HCT116 (cell line): ENCODE measurements around the gene FIP1L1. TPM values are rescaled to one million over a fixed set of nuclear protein-coding genes. Genes with fewer than 3 reads are reported as not detected.

Source experiments
- ATAC-seq: fragments of 200-7000 bp; cut with Tn5 transposase; 2 replicates; pipeline ENCODE4 v1.9.1; 2020; ENCODE audit warnings: mild to moderate bottlenecking, moderate library complexity
- BruUV-seq: library from RNA; stranded (reverse); fragments of 400-500 nt; replicated peaks from 2 replicates; lab custom pipeline; 2021; lab: Mats Ljungman, UMichigan
- CTCF ChIA-PET: fragments of 300-600 bp; sonication (Branson Sonifier 250); formaldehyde crosslinking; loops from one replicate; lab custom pipeline; 2021; ENCODE audit warnings: antibody characterized with exemption; lab: Charles Lee
- POLR2A ChIA-PET: fragments of 300-600, 350-600 bp; sonication (Branson Sonifier 250); formaldehyde crosslinking; loops from one replicate; lab custom pipeline; 2021; ENCODE audit warnings: antibody characterized with exemption; lab: Charles Lee
- RAD21 ChIA-PET, 2 experiments: fragments of 300-600 bp; sonication (Branson Sonifier 250); formaldehyde crosslinking; loops; one replicate each; lab custom pipeline; 2023; ENCODE audit warnings: low total read pairs in 2 of 2; ENCODE audit not compliant: uncharacterized antibody in 2 of 2, unreplicated experiment in 2 of 2, low non-redundant PET in 1 of 2; lab: Charles Lee
- DNase-seq: peaks from one replicate; pipeline ENCODE4 v3.0.0-alpha.2; 2010; ENCODE audit warnings: low read depth, low spot score
- H2AFZ ChIP-seq: fragments of 200-600 bp; shearing (Covaris generic), sonication (generic); 2 replicates; pipeline ENCODE4 v1.6.1; 2017; ENCODE audit warnings: low read depth, mixed run types, mixed read lengths, antibody characterized with exemption, low read length; ENCODE audit not compliant: poor library complexity, severe bottlenecking
- H3K27ac ChIP-seq: 2 replicates; pipeline ENCODE4 v1.5.1; 2012; ENCODE audit warnings: low read depth, low read length
- H3K27me3 ChIP-seq: fragments of 200-600 bp; sonication (generic); 2 replicates; pipeline ENCODE4 v1.6.1; 2016; ENCODE audit warnings: mixed run types, low read length, mixed read lengths; ENCODE audit not compliant: insufficient read depth
- H3K36me3 ChIP-seq, 2 experiments: fragments of 200-500 bp in 1 of 2; fragments of 200-600 bp in 1 of 2; sonication (Bioruptor generic) in 1 of 2; sonication (generic) in 1 of 2; 2 replicates each; pipeline versions ENCODE4 v1.5.1 to v1.6.1; 2014 to 2016; ENCODE audit warnings: low read length in 2 of 2, inconsistent platforms in 1 of 2, mixed read lengths in 1 of 2, mixed run types in 1 of 2; ENCODE audit not compliant: insufficient read depth in 2 of 2, control insufficient read depth in 1 of 2
- H3K4me1 ChIP-seq, 2 experiments: fragments of 200-600 bp in 1 of 2; sonication (generic) in 1 of 2; 2 replicates each; pipeline versions ENCODE4 v1.5.1 to v1.6.1; 2012 to 2017; ENCODE audit warnings: low read length in 2 of 2, inconsistent platforms in 1 of 2, mild to moderate bottlenecking in 1 of 2, mixed read lengths in 1 of 2, mixed run types in 1 of 2, moderate library complexity in 1 of 2; ENCODE audit not compliant: insufficient read depth in 2 of 2, control insufficient read depth in 1 of 2
- H3K4me2 ChIP-seq: fragments of 200-600 bp; sonication (generic); 2 replicates; pipeline ENCODE4 v1.6.1; 2017; ENCODE audit warnings: mixed run types, low read length, mixed read lengths
- H3K4me3 ChIP-seq, 2 experiments: fragments of 200-600 bp in 1 of 2; sonication (generic) in 1 of 2; replicated peaks in 1 of 2; 2 replicates each; pipeline ENCODE4 v1.5.1; 2011 to 2016; ENCODE audit warnings: low read length in 2 of 2, control low read depth in 1 of 2, low read depth in 1 of 2, mild to moderate bottlenecking in 1 of 2, mixed read lengths in 1 of 2, mixed run types in 1 of 2
- H3K79me2 ChIP-seq: fragments of 200-600 bp; sonication (generic); 2 replicates; pipeline ENCODE4 v1.6.1; 2017; ENCODE audit warnings: mild to moderate bottlenecking, mixed run types, low read length, moderate library complexity, mixed read lengths; ENCODE audit not compliant: insufficient read depth
- H3K9ac ChIP-seq: fragments of 200-600 bp; sonication (generic); 2 replicates; pipeline ENCODE4 v1.6.1; 2016; ENCODE audit warnings: low read length, mixed read lengths
- H3K9me2 ChIP-seq: fragments of 200-600 bp; sonication (generic), shearing (Covaris generic); 2 replicates; pipeline ENCODE4 v1.6.1; 2017; ENCODE audit warnings: mixed run types, mild to moderate bottlenecking, moderate library complexity; ENCODE audit not compliant: insufficient read depth
- H3K9me3 ChIP-seq, 2 experiments: fragments of 200-500 bp in 1 of 2; fragments of 200-600 bp in 1 of 2; sonication (Bioruptor generic) in 1 of 2; sonication (generic) in 1 of 2; 2 replicates each; pipeline ENCODE4 v1.6.1; 2014 to 2017; ENCODE audit warnings: low read length in 2 of 2, mixed read lengths in 2 of 2, inconsistent platforms in 1 of 2, low read depth in 1 of 2, mild to moderate bottlenecking in 1 of 2, mixed run types in 1 of 2, moderate library complexity in 1 of 2; ENCODE audit not compliant: control insufficient read depth in 1 of 2, insufficient read depth in 1 of 2
- H4K20me1 ChIP-seq: fragments of 200-600 bp; sonication (generic), shearing (Covaris generic); 2 replicates; pipeline ENCODE4 v1.6.1; 2017; ENCODE audit warnings: mixed run types, mild to moderate bottlenecking, moderate library complexity; ENCODE audit not compliant: insufficient read depth
- CBX3 ChIP-seq: IDR thresholded peaks from 2 replicates; pipeline ENCODE4 v1.6.1; 2012; ENCODE audit warnings: low read depth
- CEBPB ChIP-seq: IDR thresholded peaks from 2 replicates; pipeline ENCODE4 v1.6.1; 2012; ENCODE audit warnings: low read depth
- EGR1 ChIP-seq: IDR thresholded peaks from 2 replicates; pipeline ENCODE4 v1.6.1; 2012; ENCODE audit warnings: low read depth
- EZH2phosphoT487 ChIP-seq: fragments of 200-600 bp; IDR thresholded peaks from 2 replicates; pipeline ENCODE4 v1.6.1; 2018; ENCODE audit warnings: antibody characterized with exemption, borderline replicate concordance
- FOSL1 ChIP-seq: IDR thresholded peaks from 2 replicates; pipeline ENCODE4 v1.6.1; 2012; ENCODE audit warnings: low read depth
- JUND ChIP-seq: IDR thresholded peaks from 2 replicates; pipeline ENCODE4 v1.6.1; 2012
- MAX ChIP-seq: IDR thresholded peaks from 2 replicates; pipeline ENCODE4 v1.6.1; 2012
- POLR2A ChIP-seq: IDR thresholded peaks from 2 replicates; pipeline ENCODE4 v1.7.0; 2011; ENCODE audit warnings: borderline replicate concordance; ENCODE audit not compliant: insufficient read depth, insufficient read length; ENCODE audit errors: extremely low read depth
- POLR2AphosphoS5 ChIP-seq: IDR thresholded peaks from 2 replicates; pipeline ENCODE4 v1.6.1; 2011; ENCODE audit warnings: mild to moderate bottlenecking, low read depth, low read length, moderate library complexity
- RAD21 ChIP-seq: IDR thresholded peaks from 2 replicates; pipeline ENCODE4 v1.6.1; 2012; ENCODE audit warnings: low read depth, mild to moderate bottlenecking
- SIN3A ChIP-seq: IDR thresholded peaks from 2 replicates; pipeline ENCODE4 v1.6.1; 2012; ENCODE audit warnings: low read depth
- SP1 ChIP-seq: IDR thresholded peaks from 2 replicates; pipeline ENCODE4 v1.6.1; 2012; ENCODE audit warnings: low read depth
- SRF ChIP-seq: IDR thresholded peaks from 2 replicates; pipeline ENCODE4 v1.6.1; 2012; ENCODE audit warnings: low read depth
- TCF7L2 ChIP-seq: IDR thresholded peaks from 2 replicates; pipeline ENCODE4 v1.7.0; 2011; ENCODE audit warnings: borderline replicate concordance, inconsistent platforms; ENCODE audit not compliant: insufficient read depth, insufficient read length; ENCODE audit errors: extremely low read depth
- YY1 ChIP-seq: IDR thresholded peaks from 2 replicates; pipeline ENCODE4 v1.6.1; 2011; ENCODE audit warnings: low read length, low read depth, moderate library complexity, mild to moderate bottlenecking; ENCODE audit not compliant: insufficient replicate concordance; ENCODE audit errors: extremely low read depth
- intact Hi-C: fragments of 100-400 bp; cut with micrococcal nuclease; formaldehyde crosslinking; loops from 2 replicates; pipeline ENCODE4 v1.10.0; 2022
- total RNA-seq: library from RNA; stranded (reverse); gene quantifications from one replicate; pipeline ENCODE4 v1.2.1, GENCODE V29; 2021; ENCODE audit not compliant: unreplicated experiment
- TF ChIP-seq, protein P1 (sequence below): IDR thresholded peaks from 2 replicates; pipeline ENCODE4 v1.6.1; 2012
- TF ChIP-seq, protein P2 (sequence below): IDR thresholded peaks from 2 replicates; pipeline ENCODE4 v1.6.1; 2012; ENCODE audit warnings: low read depth

FIP1L1 gene
- total RNA-seq, 1 experiment from 2014 or later, result 63.6 TPM

DNA sequence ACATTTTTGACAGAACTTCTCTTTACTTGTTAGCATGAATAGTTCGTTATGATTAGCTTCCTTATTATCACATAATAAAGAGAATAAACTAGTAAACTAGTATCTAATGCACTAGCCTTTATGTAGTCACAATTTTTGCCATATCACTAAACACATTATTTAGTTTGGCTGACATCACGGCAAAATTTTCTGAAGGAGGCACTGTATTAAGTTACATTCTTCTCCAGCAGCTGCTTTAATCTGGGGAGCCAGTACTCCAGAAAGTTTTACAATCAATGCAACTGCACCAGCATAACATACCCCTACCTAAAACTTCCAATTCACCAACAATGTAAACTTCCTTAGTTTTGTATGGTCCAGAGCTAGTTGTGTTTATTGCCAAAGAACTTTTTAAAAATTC, 87.8 kb downstream of the FIP1L1 start:
- no peaks in the 10 kb centered on the region for H3K9me3 ChIP-seq
- no peaks in the 10 kb centered on the region for H3K79me2 ChIP-seq
- H3K9me2 ChIP-seq, result no peaks in the 10 kb centered on the region
- DNase-seq, result no peak
- H3K4me1 ChIP-seq, result no peaks in the 10 kb centered on the region
- H2AFZ ChIP-seq, result no peak overlapping the region
- ATAC-seq, result no peak
- no peak overlapping the region for H3K4me3 ChIP-seq
- H3K36me3 ChIP-seq, result 0 out of 4 replicates have a peak, but pooled peaks cover 5 to 6% of the 10 kb centered on the region in 2 experiments
- ChIA-PET POLR2A (no interaction called here), CTCF (no interaction called here), RAD21 (no interaction called here)
- no peak overlapping the region for H3K27ac ChIP-seq
- no peaks in the 10 kb centered on the region for H4K20me1 ChIP-seq
- no TSS peak for BruUV-seq
- H3K27me3 ChIP-seq, result no peaks in the 10 kb centered on the region
- no peak overlapping the region for H3K4me2 ChIP-seq
- H3K9ac ChIP-seq, result no peak overlapping the region
- TF ChIP-seq RAD21 (no peak), CBX3 (no peak), POLR2A (no peak), FOSL1 (no peak), CEBPB (no peak), YY1 (no peak)
- TF ChIP-seq, protein P1, sequence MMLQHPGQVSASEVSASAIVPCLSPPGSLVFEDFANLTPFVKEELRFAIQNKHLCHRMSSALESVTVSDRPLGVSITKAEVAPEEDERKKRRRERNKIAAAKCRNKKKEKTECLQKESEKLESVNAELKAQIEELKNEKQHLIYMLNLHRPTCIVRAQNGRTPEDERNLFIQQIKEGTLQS, result no peak
- intact Hi-C loops, result no loop called here

DNA sequence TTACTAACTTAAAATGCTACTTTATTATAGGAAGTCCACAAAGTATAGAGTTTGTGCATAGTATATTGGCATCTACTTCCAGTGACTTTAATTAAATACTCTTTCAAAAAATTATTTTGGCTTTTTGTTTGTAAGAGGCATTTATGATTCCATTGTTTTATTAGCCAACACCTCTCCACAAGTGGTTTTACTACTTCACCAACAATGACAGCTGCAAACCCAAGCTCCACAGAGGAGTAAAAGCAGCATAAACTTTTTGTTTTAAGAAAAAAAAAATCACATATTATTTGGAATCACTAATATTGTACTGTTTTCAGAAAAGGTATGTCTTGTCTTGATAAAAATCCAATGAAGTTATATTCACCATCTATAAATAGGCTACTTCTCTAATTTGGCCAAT, 88.5 kb downstream of the FIP1L1 start:
- 0 out of 4 replicates have a peak, but pooled peaks cover 4 to 5% of the 10 kb centered on the region in 2 experiments for H3K36me3 ChIP-seq
- CTCF ChIA-PET, result no interaction called here
- BruUV-seq, result no TSS peak
- DNase-seq (no peak), ATAC-seq (no peak)
- H3K79me2 ChIP-seq, result no peaks in the 10 kb centered on the region
- no peaks in the 10 kb centered on the region for H3K27me3 ChIP-seq
- H3K27ac ChIP-seq, result no peak overlapping the region
- H2AFZ ChIP-seq, result no peak overlapping the region
- intact Hi-C loops, result no loop called here
- POLR2A ChIA-PET, result no interaction called here
- TF ChIP-seq EGR1 (no peak), TCF7L2 (no peak), SRF (no peak), MAX (no peak), JUND (no peak), SIN3A (no peak), EZH2phosphoT487 (no peak), CBX3 (no peak), CEBPB (no peak), POLR2AphosphoS5 (no peak), SP1 (no peak)
- TF ChIP-seq, protein P1, result no peak
- TF ChIP-seq, protein P2, sequence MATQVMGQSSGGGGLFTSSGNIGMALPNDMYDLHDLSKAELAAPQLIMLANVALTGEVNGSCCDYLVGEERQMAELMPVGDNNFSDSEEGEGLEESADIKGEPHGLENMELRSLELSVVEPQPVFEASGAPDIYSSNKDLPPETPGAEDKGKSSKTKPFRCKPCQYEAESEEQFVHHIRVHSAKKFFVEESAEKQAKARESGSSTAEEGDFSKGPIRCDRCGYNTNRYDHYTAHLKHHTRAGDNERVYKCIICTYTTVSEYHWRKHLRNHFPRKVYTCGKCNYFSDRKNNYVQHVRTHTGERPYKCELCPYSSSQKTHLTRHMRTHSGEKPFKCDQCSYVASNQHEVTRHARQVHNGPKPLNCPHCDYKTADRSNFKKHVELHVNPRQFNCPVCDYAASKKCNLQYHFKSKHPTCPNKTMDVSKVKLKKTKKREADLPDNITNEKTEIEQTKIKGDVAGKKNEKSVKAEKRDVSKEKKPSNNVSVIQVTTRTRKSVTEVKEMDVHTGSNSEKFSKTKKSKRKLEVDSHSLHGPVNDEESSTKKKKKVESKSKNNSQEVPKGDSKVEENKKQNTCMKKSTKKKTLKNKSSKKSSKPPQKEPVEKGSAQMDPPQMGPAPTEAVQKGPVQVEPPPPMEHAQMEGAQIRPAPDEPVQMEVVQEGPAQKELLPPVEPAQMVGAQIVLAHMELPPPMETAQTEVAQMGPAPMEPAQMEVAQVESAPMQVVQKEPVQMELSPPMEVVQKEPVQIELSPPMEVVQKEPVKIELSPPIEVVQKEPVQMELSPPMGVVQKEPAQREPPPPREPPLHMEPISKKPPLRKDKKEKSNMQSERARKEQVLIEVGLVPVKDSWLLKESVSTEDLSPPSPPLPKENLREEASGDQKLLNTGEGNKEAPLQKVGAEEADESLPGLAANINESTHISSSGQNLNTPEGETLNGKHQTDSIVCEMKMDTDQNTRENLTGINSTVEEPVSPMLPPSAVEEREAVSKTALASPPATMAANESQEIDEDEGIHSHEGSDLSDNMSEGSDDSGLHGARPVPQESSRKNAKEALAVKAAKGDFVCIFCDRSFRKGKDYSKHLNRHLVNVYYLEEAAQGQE, result no peak
- H3K4me3 ChIP-seq, result no peak overlapping the region
- H3K9me3 ChIP-seq, result no peaks in the 10 kb centered on the region
- H4K20me1 ChIP-seq, result no peaks in the 10 kb centered on the region
- no peak overlapping the region for H3K9ac ChIP-seq
- RAD21 ChIA-PET, result no interaction called here
- H3K4me2 ChIP-seq, result no peak overlapping the region
- no peaks in the 10 kb centered on the region for H3K4me1 ChIP-seq
- H3K9me2 ChIP-seq, result no peaks in the 10 kb centered on the region
